Fibroblast of villous mesenchyme (primary cell): ENCODE results near the gene SYAP1. TPM values are rescaled to one million over a fixed set of nuclear protein-coding genes. Genes with fewer than 3 reads are reported as not detected.

ENCODE experiments used
- DNase-seq: peaks from one replicate; pipeline ENCODE4 v3.0.0-alpha.2; 2010; ENCODE audit warnings: low read depth
- H3K4me3 ChIP-seq: 2 replicates; pipeline ENCODE4 v1.5.1; 2011; ENCODE audit warnings: low read depth, mild to moderate bottlenecking, low read length
- total RNA-seq: library from RNA; depleted of rRNA; stranded (reverse); fragments of >200 nt; gene quantifications from 2 replicates; pipeline ENCODE4 v1.2.3, GENCODE V29; 2012
- TF ChIP-seq, protein P1 (sequence below): IDR thresholded peaks from 2 replicates; pipeline ENCODE4 v1.5.1; 2012; ENCODE audit warnings: low read depth, mild to moderate bottlenecking, low read length; ENCODE audit not compliant: insufficient read depth

SYAP1 gene, protein sequence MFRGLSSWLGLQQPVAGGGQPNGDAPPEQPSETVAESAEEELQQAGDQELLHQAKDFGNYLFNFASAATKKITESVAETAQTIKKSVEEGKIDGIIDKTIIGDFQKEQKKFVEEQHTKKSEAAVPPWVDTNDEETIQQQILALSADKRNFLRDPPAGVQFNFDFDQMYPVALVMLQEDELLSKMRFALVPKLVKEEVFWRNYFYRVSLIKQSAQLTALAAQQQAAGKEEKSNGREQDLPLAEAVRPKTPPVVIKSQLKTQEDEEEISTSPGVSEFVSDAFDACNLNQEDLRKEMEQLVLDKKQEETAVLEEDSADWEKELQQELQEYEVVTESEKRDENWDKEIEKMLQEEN
- 39.9 and 51.4 TPM in 2 replicates for total RNA-seq

DNA sequence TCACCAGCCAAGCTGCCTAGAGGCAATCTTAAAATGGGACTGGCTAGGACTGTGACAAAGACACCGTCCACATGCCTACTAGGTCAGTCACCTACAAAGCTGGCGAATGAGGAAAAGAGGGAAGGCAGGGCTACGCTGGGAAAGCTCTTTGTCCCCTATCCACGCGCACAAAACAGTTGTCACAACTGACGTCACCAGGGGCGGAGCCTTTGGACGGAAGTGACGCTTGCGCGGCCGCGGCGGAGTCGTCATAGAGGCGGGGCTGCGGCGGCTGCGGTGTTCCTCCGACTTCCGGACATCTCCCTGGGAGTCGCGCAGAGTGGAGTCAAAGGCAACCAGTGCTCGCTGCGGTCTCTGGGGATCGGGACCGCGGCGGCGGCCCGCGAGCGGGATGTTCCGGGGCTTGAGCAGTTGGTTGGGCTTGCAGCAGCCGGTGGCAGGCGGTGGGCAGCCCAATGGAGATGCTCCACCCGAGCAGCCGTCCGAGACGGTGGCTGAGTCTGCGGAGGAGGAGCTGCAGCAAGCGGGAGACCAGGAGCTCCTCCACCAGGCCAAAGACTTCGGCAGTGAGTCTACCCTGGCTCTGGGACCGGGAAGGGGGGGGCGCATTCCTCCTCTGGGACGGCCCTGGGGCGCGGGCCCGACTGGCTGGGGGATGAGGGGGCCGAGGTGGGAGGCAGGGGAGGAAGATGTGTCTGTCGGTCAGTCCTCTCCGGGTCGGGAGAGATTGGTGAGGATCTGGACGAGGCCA, at the start of gene SYAP1:
Gene SYAP1 (plus strand): TSS at position 279 of the 751 bp plus-strand sequence. CDS start 113 bp downstream, at position 392.
- peak; percentile 98 for DNase-seq
- peak within 1 kb of the TSS; percentile 80 for H3K4me3 ChIP-seq
- TF ChIP-seq, protein P1, sequence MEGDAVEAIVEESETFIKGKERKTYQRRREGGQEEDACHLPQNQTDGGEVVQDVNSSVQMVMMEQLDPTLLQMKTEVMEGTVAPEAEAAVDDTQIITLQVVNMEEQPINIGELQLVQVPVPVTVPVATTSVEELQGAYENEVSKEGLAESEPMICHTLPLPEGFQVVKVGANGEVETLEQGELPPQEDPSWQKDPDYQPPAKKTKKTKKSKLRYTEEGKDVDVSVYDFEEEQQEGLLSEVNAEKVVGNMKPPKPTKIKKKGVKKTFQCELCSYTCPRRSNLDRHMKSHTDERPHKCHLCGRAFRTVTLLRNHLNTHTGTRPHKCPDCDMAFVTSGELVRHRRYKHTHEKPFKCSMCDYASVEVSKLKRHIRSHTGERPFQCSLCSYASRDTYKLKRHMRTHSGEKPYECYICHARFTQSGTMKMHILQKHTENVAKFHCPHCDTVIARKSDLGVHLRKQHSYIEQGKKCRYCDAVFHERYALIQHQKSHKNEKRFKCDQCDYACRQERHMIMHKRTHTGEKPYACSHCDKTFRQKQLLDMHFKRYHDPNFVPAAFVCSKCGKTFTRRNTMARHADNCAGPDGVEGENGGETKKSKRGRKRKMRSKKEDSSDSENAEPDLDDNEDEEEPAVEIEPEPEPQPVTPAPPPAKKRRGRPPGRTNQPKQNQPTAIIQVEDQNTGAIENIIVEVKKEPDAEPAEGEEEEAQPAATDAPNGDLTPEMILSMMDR: no peak

DNA sequence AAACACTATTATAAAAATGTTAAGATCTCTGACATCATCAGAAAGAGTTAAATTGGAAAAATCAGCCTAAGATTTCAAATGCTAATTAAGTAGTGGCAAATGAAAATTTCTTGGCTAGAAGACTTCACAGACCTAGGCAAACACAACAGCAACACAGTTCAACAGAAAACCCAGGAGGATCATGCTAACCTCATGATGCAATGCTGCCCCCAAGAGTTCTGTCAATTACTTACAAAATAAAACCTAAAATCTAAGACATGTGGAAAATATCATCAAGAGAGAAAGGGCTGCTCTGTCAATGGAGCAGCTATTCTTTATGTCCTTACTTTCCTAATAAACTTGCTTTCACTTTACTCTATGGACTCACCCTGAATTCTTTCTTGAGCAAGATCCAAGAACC, 48.4 kb upstream of the SYAP1 start:
- DNase-seq: peak; percentile 68
- H3K4me3 ChIP-seq: no peak overlapping the region
- TF ChIP-seq, protein P1: peak; percentile 42

DNA sequence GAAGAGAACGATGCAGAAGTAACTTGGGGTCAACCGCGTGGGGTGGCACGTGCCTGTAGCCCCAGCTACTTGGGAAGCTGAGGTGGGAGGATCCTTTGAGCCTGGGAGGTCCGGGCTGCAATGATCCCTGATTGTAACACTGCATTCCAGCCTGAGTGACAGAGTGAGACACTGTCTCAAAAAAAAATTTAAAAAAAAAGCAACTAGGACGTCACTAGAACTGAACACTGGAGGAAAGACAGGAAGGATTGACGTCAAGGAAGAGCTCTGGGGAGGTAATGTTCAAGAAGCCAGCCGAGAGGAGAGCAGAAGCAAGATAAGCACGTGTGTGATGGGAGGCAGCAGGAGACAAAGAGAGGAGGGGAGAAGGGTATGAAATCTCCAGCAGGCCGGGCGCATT, 40.7 kb upstream of the SYAP1 start:
- TF ChIP-seq, protein P1: no peak
- H3K4me3 ChIP-seq: no peak overlapping the region
- no peak for DNase-seq

DNA sequence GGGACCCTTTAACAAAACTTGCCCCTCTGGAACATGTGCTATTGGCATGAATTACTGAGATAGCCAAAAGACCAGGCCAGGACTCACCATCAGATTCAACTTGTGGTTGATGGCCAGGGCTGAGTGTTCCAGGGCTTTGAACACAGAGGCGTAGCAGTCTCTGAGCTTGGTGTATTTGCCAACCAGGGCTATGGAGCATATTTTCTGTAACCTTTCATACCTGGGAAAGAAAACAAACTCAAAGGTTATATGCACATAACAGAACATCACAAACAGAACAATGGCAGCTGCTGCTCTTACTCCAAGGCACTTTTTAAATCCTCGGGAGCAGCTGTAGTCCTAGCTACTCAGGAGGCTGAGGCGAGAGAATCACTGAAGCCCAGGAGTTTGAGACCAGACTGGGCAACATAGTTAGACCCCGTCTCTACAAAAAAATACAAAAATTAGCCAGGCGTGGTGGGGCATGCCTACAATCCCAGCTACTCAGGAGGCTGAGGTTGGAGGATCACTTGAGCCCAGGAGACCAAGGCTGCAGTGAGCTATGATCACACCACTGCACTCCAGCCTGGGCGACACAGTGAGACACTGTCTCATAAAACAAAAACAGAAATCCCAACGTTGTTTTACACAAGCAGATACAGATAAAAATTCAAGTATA, 36.3 kb upstream of the SYAP1 start:
- no peak overlapping the region for H3K4me3 ChIP-seq
- no peak for DNase-seq
- TF ChIP-seq, protein P1: no peak

DNA sequence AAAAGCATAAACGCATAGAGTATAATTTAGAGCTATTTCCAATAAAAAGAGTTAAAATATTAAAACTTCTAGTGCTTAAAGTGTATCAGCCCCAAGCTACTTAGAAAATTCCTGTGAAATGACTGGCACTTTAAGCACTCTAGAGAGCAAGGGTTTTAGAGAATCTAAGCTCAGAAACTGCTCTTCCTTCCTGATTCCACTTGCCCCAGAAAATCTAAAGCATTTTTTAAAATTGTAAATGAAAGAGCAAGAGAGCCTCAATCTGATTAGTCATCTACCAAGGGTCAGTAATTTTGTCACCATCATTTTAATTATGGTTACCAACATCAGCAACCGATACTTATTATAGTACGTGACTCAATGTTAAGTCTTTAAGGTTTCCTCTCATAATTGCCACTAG, 31.9 kb upstream of the SYAP1 start:
- no peak for DNase-seq
- TF ChIP-seq, protein P1: no peak
- H3K4me3 ChIP-seq: no peak overlapping the region

DNA sequence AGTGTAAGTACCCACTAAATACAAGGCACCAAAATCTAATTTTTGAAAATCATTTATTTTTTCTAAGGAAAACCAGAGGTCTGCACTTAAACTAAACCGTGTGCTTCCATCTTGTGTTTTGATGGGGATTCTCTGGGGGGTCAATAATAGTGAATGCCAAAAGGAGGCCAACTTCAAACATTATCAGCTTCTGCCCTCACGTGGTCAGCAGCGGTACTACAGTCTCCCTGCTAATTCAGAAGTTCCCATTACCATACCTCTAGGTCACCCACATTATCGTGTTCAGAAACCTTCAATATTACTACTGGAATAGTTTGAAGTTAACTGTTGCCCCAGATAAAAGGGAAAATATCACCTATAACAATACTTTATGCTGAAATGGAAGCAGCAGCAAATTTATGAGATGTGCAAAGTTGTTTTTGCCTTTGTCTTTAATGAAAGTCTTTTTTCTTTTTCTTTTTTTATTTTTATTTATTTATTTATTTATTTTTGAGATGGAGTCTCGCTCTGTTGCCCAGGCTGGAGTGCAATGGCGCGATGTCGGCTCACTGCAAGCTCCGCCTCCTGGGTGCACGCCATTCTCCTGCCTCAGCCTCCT, 24.2 kb upstream of the SYAP1 start:
- peak; percentile 59 for DNase-seq
- no peak overlapping the region for H3K4me3 ChIP-seq
- TF ChIP-seq, protein P1: peak; percentile 82
